GM23248 (cell line): ENCODE measurements around the gene ANKRD53.
"Not testable (repeated sequence)": the region's sequence is repeated elsewhere in the genome, so short reads cannot be mapped to it uniquely, and the experiment has no call there.

ENCODE experiments used
- EZH2 ChIP-seq: fragments of 200-600 bp; sonication (generic); IDR thresholded peaks from 2 replicates; pipeline ENCODE4 v1.6.1; 2018; ENCODE audit warnings: antibody characterized with exemption, mild to moderate bottlenecking; ENCODE audit not compliant: insufficient read depth, poor library complexity, severe bottlenecking
- EZH2phosphoT487 ChIP-seq: fragments of 200-600 bp; sonication (generic); IDR thresholded peaks from 2 replicates; pipeline ENCODE4 v1.6.1; 2018; ENCODE audit warnings: antibody characterized with exemption, moderate library complexity, mild to moderate bottlenecking, low read depth; ENCODE audit not compliant: insufficient read depth

DNA sequence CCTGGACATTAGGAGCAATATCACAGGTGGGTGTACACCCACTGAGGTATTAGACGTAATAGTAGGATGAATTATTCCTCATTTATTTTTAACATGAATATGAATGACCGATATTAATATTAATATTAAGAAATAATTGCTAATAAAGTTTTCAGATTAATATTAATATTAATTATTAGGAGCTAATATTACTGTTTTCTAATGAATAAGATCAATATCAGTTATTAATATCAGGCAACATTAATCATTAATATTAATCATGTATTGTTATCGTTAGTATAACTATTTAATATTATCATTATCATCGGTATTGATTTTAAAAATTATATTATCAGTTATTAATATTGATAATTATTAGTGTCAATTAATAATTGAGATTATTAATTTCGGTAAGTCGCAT, 41.6 kb downstream of the ANKRD53 start:
- not testable (repeated sequence) for TF ChIP-seq EZH2, EZH2phosphoT487
